GM08714 (cell line): ENCODE data around the gene GPR137C.

Source experiments
- H3K4me3 ChIP-seq: fragments of 200-500 bp; sonication (Bioruptor generic); 2 replicates; pipeline ENCODE4 v1.5.1; 2014; ENCODE audit warnings: mild to moderate bottlenecking, low read length, inconsistent platforms
- ZNF274 ChIP-seq: IDR thresholded peaks from 2 replicates; pipeline ENCODE4 v1.6.1; 2012; ENCODE audit warnings: mild to moderate bottlenecking, low read depth, low read length

The GPR137C gene

DNA sequence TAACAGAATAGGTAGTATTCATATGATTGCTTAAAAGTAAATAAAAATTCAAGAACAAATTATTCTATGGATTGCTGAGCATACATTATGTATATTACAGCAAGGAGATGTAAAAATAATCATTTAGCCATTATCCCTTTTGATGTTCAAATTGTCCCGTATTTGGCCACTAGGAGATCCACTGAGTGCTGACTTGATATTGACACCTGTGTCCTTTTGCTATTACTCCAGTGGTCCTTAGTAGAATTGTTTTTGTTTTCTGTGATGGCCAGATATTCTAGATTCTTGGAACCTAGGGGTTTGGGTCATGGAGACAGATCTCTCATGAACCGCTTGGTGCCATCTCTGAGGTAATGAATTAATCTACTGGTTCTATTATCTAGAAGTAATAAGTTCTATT lies 126.0 kb downstream of the GPR137C start:
- no peak for TF ChIP-seq ZNF274
- no peak overlapping the region for H3K4me3 ChIP-seq

DNA sequence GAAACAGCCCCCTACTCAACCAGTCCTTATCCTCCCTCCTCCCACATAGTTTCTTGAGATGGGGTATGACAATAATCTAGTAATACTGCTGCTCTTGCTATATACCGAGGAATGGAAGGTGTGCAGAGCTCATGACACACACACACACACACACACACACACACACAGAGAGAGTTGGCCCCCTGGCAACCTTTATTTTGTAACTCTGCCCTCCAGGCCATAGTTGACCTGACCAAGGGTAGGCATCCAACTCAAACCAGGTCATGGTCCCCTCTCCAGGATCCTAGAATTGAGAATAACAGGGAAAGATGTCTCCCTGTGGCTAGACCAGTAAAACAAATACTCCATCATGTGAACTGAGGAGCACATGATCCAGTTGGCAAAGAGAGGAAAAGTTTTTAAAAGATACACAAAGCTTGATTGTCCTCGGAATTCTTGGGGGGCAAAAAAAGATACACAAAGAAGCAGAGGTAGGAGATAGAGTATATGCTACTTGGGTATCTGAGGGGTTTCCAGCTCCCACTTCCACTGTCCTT lies 131.4 kb downstream of the GPR137C start:
- H3K4me3 ChIP-seq = no peak overlapping the region
- TF ChIP-seq ZNF274 = no peak

DNA sequence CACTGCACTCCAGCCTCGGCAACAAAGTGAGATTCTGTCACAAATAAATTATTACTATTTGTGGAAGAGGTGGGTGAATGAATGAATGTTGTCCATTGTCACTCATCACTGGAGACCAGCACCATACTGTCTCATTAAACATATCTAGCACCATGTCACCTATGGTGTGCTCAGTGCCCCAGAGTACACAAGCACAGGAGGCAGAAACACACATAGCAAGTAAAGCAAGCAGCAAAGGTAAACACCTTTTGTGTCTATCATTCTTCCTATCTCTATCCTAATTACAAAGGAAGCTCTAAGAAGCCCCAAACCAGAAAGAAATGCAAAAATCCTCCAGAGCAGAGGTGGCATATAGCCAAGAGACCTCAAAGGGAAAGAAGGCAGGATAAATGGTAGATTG lies 133.5 kb downstream of the GPR137C start:
- no peak for TF ChIP-seq ZNF274
- no peak overlapping the region for H3K4me3 ChIP-seq
